T-helper 2 cell treated with Interferon-gamma antibody and Interleukin-4, amounts not matched to agents 100 ng/mL and 5 ng/mL, for 36 hours (primary cell): ENCODE results near the gene CREB3L1. TPM values are rescaled to one million over a fixed set of nuclear protein-coding genes. Genes with fewer than 3 reads are reported as not detected.

ENCODE experiments used
- intact Hi-C: fragments of 100-400 bp; cut with micrococcal nuclease; formaldehyde crosslinking; loops from one replicate; pipeline ENCODE4 v1.15.1; 2023
- total RNA-seq: library from RNA; stranded (reverse); gene quantifications from 2 replicates; pipeline ENCODE4 v1.2.3, GENCODE V29; 2022

The CREB3L1 gene
- total RNA-seq, 1 donor from 2014 or later = 0.09 TPM

DNA sequence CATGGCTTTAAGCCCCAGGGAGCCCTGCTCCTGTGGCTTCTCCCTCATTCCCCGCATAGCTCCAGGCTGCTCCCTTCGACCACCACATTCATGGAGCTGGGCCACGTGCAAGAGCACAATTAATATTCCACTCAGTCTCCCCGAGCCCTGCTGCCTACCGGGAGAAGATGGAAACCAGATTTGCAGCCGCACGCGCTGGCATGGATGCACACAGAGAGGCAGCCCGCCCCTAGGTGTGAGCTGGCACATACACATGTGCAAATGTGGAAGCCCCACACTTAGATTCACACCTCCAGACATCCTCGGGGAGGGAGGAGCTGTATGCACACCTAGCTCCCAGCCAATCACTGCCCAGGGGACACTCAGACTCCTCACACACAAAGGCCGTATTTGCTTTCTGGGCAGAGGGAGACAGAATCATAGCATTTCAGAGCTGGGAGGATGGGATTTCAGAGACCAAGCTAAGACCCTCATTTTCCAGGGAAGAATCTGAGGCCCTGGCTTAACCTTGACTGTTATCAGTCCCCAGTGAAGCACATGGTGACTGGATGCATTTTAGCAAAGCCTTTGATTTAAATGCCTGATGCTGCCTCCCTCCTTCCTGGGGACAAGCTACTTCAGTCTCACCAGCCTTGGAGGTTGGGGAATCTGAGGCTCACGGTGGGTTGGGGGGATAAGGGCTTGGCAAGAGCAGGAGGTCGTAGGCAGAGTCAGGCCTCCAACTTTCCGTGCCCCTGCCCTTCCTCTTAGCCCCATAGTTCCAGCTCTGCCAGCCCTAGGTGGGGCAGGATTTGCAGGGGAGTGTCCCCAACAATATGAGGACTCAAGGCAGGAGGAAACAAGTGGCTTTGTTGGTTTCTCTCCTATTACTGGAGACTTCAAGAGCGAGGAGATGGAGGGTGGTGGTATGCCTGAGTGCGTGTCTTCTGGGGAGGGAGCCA lies 5.3 kb upstream of the CREB3L1 start:
- intact Hi-C loops = no loop called here

DNA sequence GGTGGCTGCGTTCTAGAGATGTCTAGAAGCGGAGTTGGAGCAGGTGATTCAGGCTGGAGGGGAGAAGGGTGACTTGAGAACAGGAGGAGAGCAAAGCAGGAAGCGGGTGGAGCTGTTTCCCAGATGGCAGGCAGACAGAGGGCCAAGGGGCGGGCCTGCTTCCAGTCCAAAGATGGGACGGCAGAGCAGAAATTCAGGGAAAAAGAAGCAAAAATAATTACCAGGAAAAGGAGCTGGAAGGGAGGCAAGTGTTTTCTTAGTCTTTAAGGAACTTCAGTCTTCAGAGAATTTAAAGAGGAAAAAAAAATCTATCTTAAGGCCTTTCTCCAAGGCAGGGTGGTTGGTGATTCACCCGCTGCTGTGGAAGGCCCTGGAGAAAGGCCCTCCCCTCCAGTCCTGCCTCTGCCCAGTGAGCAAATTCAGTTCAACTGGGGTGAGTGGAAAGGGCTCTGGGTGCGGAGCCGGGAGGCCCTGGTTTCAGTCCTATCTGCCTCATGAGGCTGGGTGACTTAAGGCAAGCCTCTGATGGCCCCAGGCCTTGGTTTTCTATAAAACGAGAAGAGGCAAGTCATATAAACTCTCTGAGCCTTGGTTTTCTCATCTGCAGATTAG lies 4.5 kb upstream of the CREB3L1 start:
- intact Hi-C loops = no loop called here

DNA sequence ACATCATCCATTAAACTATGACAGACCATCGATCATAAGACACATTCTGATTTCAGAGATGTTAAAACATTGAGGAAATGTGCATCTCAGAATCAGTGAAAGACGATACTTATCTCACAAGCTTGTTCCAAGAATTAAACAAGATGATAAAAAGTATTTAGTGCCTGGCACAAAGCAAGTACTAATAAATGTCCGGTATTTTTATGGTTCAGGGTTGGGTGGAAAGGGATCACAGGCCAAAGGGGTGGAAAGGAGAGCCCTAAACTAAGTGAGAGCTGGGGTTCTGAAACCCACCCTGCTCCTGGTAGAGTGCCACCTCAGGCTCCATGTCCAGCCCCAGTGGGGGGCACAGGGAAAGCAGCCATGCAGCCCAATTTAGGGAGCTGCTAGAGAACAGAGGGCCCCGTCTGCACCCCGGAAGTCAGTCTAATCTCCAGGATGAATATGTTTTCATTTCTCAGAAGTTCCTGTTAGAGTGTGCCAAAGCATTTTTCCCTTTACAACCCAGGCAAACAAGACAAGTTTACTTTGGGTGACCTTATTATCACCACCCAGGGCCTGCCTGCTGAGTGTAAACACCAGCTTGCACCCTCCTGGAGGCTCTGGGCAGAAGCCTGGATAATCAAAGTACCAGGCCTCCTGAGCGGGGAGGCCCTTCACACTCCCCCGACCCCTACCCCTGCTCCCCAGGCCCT lies 3.8 kb upstream of the CREB3L1 start:
- intact Hi-C loops = no loop called here

DNA sequence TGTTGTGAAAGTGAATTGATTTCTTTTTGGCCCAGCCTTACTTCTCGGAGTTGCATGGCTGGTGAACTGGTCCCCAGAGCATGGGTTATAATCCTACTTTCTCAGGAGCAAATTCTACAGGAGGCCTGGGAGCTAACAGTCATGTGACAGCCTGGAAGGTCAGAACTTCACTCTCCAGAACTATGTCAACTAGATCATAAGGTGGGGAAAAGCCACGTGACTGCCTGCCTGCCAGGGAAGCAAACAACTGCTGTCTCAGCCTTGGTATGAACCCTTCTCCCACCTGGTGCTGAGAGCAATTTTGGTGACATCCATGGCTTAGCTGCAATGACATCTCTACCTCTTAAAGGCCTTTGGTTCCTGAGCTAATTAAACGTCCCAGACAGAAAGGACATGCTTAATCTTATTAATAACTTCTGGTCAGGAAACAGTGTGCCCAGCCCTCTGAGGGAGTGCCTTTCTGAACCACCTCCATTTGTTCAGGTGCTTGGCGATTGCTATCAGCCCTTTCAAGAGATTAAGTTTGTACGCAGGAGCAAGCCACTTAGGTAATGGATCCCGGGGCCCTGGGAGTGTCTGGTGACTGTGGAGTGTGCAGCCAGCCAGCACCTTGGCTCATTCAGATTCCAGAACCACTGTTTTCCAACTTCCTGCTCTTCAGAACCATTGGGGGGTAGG lies 1.4 kb upstream of the CREB3L1 start:
- intact Hi-C loops = no loop called here

DNA sequence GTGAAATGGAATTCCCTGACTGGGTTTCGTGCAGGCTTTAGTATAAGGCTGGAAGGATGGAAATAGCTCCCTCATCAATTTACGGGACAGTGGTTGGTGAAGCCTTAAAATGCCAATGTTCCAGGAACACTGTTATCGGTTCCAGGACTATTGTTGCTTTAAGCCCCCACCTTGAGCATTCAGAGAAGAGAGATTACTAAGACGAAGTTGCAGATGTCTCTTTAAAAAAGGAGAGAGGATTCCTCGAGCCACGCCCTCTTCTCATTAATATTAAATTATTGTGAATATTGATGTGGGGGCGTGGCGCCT lies 195 bp upstream of the CREB3L1 start:
- intact Hi-C loops = no loop called here

DNA sequence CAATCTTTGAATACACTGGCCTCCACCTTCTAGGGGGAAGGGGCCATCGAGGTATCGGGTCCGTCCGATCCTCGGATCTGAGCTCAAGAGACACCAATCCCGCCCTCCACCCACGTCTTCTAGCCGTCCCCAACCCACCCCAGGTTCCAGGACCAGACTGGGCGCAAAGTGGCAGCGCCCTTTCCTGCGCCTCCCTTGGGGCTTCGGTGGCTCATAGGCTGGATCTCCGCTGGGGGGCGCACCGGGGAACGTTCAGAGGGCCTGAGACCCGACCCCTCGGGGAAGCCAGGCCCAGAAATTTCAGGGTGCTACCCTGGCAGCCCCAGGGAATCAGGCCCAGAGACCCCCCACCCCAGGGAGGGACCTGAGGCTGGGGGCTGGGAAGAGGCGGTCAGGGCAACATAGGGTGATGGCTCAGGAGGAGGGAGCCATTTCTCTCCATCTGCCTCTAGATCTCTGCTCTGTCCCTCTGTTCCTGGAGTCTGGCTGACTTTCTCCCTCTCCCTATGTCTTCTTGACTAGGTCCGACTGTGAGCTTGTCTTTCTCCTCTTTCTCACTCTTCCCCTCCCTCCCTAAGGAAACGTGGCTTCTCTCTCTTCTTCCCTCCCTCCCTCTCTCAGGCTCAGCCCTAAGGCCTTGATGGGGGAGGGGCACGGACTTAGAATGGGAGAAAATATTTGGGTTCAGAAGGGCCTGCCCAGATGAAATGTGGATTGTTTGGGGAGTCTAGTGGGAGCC lies 1.1 kb downstream of the CREB3L1 start:
- intact Hi-C loops = no loop called here

DNA sequence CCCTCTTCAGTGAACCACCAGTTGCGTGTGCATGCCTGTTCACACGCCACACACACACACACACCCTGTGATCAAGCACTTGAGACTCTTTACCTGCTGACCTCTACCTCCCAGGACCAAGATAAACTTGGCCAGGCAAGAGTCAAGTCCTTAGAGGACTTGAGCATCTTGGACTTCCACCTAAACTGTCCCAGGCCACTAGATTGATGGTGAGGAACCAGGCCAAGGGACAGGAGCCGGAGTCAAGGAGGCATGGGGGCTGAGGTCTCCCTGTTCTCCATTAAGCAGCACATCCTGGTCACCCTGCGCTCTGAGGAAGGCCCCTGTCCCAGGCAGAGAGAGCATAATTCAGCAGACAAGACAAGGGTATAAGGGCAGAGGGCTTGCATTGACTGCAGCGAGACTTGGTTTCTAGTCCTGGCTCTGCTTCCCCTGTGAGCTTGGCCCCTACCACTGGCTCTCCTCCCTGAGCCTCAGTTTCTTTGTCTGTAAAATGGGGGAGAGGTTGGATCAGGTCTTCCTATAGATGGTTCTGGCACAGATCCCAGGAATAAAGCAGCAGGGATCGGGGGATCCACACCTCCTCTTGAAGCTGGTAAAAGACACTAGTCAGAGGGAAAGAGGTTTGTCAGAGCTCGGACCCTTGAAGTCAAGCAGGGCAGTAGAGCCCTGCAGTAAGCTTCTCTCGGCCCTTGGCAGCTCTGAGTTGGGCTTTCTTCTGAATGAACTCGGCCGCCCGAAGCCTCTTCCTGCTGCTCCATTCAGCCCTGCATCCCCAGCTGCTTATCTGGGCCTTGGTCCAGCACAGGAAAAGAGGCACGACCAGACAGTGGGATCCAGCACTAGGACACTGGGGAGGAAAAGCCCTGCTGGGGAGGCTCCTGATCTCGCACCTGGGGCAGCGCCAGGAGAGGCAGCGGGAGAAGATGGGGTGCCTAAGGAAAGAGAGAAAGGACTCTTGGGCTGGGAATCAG lies 2.0 kb downstream of the CREB3L1 start:
- intact Hi-C loops = no loop called here

DNA sequence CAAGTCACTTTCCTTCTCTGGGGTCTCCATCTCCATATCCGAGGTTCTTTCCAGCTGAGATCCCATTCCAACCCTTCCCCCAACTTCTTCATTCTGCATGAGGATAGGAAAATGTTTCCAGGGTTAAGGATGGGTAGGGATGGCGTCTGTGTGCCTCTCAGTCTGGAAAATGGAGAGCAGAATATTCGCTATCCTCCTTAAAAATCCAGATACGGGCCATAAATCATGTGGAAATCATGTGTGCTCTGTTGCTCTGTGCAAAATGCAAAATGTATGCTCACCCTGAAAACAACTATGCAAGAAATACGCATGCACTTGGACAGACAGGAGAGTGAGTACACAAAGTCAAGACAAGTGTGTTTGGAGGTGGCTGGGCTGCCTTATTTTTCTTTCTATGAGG lies 3.2 kb downstream of the CREB3L1 start:
- intact Hi-C loops = no loop called here

DNA sequence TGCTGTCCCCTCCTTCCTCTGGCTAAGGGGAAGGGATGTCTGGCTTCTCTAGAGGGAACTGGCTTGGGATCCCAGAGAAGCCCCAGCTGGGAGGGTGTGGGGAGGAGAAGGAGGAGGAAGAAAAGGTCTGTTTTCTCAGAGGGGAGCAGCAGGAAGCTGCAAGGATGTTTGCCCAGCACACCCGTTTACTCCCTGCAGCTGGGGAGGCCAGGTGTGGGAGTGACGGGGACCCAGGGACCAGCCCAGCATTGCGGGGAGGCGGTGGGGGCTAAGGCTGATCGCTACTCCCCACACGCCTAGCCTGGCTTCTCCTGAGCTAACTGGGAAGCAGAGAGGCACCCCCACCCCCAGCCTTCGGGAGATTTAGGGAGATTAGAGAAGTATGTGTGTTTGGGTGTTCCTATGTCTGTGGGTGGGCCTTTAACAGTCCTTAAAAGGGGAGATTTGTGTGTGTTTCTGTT lies 3.9 kb downstream of the CREB3L1 start:
- intact Hi-C loops = no loop called here

DNA sequence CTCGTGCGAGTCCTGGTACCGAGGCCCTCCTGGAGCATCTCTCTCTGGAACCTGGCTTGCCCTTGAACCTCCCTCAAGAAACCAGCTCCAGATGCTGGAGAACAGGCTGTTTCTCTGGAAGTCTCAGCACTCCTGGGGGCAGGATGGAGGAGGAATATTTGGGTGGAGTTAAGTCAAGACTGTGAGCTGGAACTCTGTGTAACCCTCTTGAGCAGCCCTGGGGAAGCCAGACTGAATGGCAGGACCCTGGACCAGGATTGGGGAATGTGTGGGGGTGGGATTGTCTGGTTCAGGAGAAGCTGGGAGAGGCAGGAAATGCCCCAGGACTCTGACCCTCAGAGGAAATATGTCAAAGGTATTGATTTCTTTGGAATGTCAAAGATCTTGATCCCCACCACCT lies 7.7 kb downstream of the CREB3L1 start:
- intact Hi-C loops = no loop called here

DNA sequence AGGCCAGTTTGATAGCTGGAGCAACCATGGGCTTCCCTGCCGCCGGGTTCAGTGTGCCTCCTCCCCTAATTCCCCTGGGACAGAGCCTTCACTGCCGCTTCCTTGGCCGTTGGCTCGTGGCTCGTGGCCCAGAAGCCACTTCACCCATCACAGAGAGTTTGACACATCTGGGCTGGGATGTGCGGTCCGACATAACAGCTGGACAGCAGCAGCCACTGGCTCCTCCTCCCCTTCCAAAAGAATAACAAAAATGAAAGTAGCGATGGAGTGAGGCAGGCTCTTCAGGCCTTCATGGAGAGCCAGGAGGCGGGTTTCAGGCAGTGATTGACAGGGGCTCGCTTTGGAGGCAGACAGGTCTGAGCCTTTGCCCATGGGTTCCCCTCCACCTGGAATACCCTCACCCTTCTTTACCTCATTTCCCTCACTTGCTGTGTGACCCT lies 8.2 kb downstream of the CREB3L1 start:
- intact Hi-C loops = no loop called here

DNA sequence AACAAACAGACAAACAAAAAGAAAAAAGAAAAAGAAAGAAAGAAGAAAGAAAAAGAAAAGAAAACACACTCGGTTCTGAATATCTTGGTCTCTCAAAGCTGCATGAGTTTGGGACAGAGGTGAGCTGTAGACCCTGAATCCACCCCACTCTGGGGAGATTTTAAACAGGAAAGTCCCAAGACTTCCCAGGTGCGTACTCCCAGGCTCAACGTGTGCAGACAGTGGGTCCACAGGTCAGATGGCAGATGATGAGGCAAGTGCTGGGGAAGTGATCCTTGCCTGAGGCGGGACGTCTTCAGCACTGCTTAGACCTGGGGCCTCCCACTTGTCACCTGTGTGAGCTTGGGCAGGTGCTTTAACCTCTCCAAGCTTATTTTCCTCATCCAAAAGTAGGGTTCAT lies 9.3 kb downstream of the CREB3L1 start:
- intact Hi-C loops = no loop called here

DNA sequence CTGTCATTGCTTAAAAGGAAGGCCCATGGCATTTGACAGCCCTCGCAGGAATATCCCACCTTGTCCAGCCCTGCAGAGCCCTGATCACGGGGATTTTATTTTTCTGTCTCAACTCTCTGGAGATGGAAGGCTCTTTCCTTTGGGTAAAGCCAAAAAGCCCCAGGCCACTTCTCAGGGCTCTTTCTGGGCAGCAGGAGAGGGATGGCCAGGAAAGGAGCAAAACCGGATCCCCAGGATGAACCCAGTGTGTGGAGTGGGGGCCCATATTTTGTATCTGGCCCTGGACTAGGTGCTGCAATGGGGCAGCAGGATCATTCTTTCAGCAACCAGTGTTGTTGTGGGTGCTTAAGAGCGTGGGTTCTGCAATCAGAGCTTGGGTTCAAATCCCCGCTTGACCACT lies 11.0 kb downstream of the CREB3L1 start:
- intact Hi-C loops = no loop called here

DNA sequence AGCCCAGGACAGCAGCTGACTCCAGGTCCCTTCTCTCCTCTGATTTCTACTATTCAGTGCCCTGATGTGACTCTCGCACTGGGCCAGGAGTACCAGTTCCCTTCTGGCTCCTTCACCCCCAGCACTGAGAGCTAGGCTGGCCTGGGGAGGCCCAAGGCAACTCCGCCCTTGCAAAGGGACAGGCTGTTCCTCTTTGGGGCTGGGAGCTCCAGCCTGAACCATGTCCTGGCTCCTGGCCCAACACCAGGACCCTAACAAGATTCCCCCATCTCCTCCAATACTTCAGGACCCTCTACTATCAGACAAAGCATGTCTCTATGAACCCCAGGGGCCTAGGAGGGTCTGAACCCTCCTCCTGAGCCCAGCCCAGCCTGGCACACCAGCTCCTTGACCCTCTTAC lies 12.5 kb downstream of the CREB3L1 start:
- intact Hi-C loops = no loop called here

DNA sequence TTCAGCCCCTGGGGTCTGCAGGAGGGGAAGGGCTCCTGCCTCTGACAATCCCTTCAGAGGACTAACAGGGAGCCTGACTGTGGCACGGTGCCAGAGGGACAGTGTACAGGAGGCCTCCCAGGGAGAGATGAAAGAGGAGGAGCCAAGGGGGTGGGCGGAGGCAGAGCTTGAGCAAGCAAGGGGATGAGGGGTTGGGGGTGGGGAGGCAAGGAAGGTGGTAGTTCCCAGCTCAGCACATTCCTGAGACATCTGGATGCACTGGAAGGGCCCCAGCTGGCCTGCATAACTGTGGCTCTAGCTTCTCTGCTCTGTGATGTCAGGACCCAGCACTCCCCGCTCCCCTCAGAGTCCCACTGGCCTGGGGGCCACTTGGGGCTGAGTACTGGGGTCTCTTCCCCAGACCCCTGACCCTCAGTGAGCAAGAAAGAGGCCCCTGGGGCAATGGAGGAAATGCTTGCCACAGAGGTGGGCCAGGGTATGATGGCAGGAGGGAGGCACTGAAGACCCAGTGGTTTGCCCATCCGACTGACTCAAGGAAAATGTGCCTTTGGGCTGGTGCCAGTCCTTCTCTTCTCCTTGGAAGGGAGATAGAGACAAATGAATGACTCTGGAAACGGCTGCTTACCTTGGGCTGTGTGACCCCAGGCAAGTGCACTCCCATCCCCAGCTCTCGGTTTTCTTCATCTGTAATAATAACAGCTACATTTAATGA lies 13.3 kb downstream of the CREB3L1 start:
- intact Hi-C loops = no loop called here

DNA sequence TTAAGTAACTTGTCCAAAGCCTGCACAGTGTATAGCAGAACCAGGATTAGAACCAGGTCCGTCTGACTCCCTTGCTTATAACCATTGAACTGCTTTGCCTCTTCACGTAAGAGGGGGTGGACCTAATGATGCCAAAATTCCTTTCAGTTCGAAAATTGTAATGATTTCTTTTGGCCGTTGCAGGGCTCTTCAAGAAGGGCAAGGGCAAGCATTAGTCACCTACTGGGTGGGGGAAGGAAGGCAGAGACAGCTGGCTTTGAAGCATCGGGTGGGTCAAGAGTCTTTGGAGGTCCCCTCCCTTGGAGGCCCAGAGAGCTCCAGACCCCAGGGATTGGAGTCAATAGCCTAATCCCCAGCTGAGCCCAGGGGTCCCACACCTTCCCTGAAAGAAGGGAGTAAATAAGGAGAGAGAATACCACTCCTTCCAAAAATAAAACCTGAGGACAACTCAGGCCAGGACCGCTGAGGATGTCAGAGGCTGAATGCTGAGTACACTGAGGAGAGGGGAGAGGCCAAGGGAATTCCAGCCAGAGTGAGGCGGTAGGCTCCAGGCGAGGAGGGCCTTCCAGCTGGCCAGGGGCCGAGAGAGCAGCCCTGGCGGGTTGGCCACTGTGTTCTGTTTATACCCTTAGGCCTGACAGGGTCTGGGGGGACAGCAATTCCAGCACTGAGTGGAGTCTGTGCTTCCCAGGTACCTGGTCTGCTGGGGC lies 14.1 kb downstream of the CREB3L1 start:
- intact Hi-C loops = no loop called here

DNA sequence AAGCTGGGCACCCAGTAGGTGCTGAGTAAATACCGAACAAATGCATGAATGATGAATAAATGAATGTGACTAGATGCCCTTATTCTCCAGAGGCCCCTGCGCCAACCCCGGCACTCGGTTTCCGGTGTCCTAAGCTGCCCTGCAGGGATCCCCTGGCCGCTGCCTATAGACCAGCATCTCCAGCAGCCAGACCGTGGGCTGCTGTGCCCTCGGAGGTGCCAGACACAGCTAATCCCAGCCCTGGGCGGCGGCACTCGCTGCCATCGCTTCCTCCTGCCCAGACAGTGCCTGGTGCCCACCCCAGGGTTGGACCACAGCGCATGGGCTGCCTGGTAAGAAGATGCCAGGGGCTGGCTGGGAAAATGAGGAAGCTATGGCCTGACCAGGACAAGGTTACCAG lies 15.6 kb downstream of the CREB3L1 start:
- intact Hi-C loops = no loop called here

DNA sequence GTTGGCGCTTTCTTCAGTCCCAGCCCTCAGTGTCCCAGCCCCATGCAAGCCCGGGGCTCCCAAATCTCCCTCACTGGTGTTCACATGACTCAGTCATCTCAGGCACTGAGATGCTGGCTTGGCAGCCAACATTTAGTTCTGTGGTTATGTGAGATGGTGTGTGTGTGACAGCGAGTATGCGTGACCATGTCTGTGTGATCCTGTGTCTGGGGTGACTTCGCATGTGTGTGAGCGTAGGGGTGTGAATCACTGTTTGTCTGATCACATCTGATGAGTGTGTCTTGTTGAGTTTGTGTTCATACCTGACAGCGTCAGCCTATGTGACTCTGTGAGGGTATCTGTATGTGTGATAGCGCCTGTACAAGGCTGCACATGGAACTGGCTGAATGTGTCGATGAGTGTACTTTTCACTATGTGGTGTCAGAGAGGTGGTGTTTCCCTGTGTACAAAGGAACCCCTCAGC lies 16.2 kb downstream of the CREB3L1 start:
- intact Hi-C loops = no loop called here
